ENCODE results near the gene RPL35.

GRCh38 chr9:124869466-124869985, 7.8 kb upstream of the RPL35 start:
- TF ChIP-seq CTCF (IDR thresholded peaks at IDR 0.05), result no peak
- no peak for TF ChIP-seq POLR2A (IDR thresholded peaks at IDR 0.05)
